Germinal center (tissue), 1 donor: ENCODE data around the gene CDH12.

Experiments
- DNase-seq: peaks from one replicate; pipeline ENCODE4 v3.0.0; 2012; ENCODE audit warnings: mixed read lengths, low spot score

CDH12 gene

GRCh38 chr5:21711866-21712758 is 1141.0 kb downstream of the CDH12 start:
- DNase-seq: no peak

DNA sequence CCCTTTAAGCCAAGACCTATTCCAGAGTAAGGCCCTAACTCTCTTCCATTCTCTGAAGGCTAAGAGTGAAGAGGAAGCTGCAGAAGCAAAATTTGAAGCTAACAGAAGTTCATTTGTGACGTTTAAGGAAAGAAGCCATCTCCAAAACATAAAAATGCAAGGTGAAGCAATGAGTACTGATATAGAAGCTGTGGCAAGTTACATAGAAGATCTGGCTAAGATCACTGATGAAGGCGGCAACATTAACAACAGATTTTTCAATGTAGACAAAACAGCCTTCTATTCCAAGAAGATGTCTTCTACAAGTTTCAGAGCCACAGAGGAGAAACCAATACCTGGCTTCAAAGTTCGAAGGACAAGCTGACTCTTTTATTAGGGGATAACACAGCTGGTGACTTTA is 1143.4 kb downstream of the CDH12 start:
- no peak for DNase-seq

DNA sequence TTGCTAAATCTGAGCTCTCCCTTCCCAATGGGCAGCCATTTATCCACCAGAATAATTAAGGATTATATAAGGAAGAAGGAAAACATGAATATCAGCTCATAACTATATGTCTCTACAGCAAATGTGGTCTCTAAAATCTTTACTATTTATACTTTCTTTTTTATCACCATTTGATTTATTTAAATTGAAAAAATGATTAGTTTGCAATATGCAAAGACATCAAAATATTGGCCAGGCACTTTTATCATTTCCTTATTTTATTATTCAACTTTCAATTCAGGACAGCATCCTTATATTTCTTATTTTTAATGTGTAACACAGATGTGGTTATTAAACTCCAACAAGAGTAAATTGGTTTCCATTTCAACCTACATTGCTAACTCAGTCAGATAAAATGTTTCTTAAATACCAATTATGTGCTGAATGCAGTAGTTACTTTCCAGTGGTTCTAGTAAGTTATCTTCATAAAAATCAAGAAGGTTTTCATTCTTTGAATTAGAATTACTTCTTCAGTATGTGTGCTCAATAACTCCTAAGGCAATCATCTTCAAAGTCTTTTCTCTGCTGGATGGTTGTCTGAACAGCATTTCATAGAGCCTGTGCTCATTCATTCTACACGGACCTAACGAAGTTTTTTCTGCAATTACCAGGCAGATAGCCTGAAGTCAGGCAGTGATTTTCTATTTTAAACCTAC is 1148.0 kb downstream of the CDH12 start:
- DNase-seq: no peak

DNA sequence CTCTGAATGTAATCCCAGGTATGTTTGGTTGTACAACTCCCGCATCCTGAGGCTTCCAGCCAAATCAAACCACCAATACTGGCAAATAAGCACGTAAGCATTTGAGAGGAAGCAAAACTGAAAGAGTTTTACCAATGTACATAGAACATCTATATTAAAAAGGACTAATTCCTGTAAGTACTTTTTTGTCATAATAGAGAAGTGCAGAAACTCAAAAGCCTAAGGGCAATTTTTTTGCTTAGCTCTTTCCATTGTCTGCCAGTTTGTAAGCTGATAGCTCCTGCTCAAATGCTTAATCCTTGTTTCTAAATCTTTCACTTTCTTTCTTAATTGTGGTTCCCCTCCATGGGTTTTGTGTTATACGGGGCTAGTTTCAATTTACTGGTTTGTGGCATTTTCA is 1151.8 kb downstream of the CDH12 start:
- no peak for DNase-seq
